Measurements from ENCODE around the gene IRF7. TPM values are rescaled to one million over a fixed set of nuclear protein-coding genes. Genes with fewer than 3 reads are reported as not detected.

The IRF7 gene
- total and polyA plus RNA-seq, 2 experiments from 2014 or later: 12.3 to 17.3 TPM

GRCh38 chr11:610146-610801, 5.5 kb downstream of the IRF7 start (continued):
- TF ChIP-seq ZNF462 (CRISPR knock-in tag; IDR thresholded peaks at IDR 0.05) (no peak), ETS1 (IDR thresholded peaks at IDR 0.05) (no peak), STAT1 (IDR thresholded peaks at IDR 0.05; ENCODE audit: unreplicated experiment) (no peak), EZH2phosphoT487 (IDR thresholded peaks at IDR 0.05; ENCODE audit: unreplicated experiment) (no peak)

GRCh38 chr11:609341-609811, 6.4 kb downstream of the IRF7 start:
- no peak overlapping the region for H3K4me2 ChIP-seq
- ATAC-seq (no peak), DNase-seq (ENCODE audit: low spot score) (no peak)
- no peak overlapping the region for H3K27ac Mint-ChIP-seq
- 0 out of 2 replicates have a peak, but pooled peaks cover 4% of the 10 kb centered on the region for H3K79me2 ChIP-seq (replicated peaks; ENCODE audit: insufficient read depth)
- peaks cover 5% of the 10 kb centered on the region for H3K4me1 Mint-ChIP-seq
- H3K4me3 Mint-ChIP-seq: no peak overlapping the region
- no peak overlapping the region for H2AFZ ChIP-seq
- H3K36me3 ChIP-seq (ENCODE audit: insufficient read depth): 0 out of 2 replicates have a peak, but pooled peaks cover 10% of the 10 kb centered on the region
- H3K4me3 ChIP-seq: no peak overlapping the region
- no peaks in the 10 kb centered on the region for H3K9me3 Mint-ChIP-seq
- H3F3A ChIP-seq (replicated peaks; ENCODE audit: low read depth): peaks cover 34% of the 10 kb centered on the region
- no peaks in the 10 kb centered on the region for H3K9me2 ChIP-seq (ENCODE audit: insufficient read depth)
- H3K27me3 Mint-ChIP-seq (ENCODE audit: insufficient read depth, low read depth, poor library complexity): peaks cover 9% of the 10 kb centered on the region
- H3K27me3 ChIP-seq (ENCODE audit: insufficient read depth): no peaks in the 10 kb centered on the region
- H3K4me1 ChIP-seq (ENCODE audit: insufficient read depth): peaks cover 4% of the 10 kb centered on the region; the same call in 1 of the 2 replicates
- H3K36me3 Mint-ChIP-seq (ENCODE audit: low read depth): peaks cover 48% of the 10 kb centered on the region
- no peak overlapping the region for H3K27ac ChIP-seq (ENCODE audit: low read depth)
- peaks cover 18% of the 10 kb centered on the region; the same call in 1 of the 2 replicates for H4K20me1 ChIP-seq (replicated peaks; ENCODE audit: insufficient read depth)
- TF ChIP-seq CTCF (conservative IDR thresholded peaks at IDR 0.05; ENCODE audit: low read depth in 2 of 2) (no peak), ZNF462 (CRISPR knock-in tag; IDR thresholded peaks at IDR 0.05) (no peak)
